NCI-H524 treated with DMSO at 0.1 percent for 48 hours (cell line): ENCODE measurements around the gene SIM1.

Experiments
- DNase-seq: peaks from one replicate; lab custom pipeline; 2025; lab: John Stamatoyannopoulos, UW

SIM1 gene

GRCh38 chr6:100353276-100354015 is 111.3 kb downstream of the SIM1 start:
- no peak for DNase-seq

DNA sequence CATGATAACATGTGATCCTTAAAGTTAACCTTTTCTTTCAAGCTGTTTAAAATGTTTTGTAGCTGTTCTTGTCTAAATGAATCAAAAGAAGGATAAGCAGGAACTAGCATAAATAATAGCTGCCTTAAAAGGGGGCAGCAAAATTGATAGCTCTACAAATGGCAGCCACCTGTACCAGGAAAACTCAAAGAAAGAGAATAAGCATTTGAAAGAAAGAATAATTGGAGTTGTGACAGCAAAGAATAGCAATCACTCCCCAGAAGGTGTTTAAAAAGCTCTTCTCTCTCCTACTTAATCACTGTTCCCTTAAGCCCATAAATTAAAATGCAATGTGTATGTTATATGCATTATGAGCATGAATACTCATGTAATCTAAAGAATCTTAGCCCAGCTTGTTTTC is 114.6 kb downstream of the SIM1 start:
- no peak for DNase-seq

DNA sequence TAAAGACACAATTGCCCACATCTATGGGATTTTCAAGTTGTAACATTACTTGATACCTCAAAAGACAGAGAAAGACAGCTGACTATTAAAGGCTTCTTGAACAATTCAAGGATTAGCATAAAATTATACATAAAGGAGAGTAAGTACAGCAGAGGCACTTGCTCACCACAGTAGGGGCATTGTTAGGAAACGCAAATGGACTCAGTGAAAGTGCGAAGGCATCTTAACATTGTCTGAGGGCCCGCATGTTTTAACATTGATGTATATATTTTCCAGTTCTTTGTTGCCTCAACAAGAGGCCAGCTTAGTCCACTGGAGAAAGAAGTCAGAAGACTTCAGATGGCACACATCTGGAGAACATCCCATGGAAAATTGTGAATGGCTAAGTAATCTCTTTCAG is 115.4 kb downstream of the SIM1 start:
- no peak for DNase-seq

DNA sequence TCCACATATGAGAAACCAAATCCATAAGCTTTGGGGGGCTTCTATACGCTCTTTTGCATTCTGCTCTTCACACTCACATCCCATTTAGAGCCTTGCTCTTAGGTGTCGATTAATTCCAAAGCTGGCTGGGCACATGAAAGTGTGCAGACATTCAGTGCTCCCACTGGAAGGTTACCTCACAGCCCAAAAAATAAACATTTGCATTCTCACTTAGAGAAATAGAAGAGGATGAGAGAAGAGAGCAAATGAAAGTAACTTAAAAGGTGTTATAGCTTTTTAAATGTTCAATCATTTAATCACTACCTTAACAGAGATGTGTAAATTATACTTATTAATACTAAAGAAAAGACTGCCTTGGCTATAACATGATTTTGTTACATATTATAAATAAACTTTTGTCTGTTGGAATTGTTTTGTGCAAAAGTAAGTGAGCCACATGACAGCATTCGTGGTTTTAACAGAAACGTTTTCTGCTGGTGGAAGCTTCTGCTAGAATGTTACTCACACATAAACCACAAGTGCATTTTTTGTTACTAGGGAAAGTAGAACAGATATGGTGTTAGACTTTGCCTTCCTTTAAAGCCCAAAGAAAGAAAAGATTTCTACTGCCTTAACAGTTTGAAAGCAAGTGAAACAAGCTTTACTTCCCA is 116.7 kb downstream of the SIM1 start:
- no peak for DNase-seq

- DNase-seq: no peak
Observed at GRCh38 chr6:100346828-100347227, 117.9 kb downstream of the SIM1 start.

DNA sequence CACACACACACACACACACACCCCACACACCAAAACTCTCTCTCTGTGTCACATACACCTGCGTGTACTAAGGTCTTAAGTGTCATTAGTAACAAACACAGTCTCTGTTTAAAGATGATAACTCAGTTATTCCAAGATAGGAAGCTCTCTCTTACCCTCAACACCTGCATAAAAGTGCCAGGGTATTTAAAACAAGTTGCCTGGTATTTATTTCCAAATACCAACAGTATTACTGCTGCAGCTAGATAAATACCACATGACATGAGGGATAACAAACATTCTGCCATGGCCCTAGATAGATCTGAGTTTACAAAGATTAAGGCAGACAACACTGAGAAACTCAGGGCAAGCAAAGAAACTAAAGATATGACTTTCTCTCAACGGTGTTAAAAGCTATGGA is 118.5 kb downstream of the SIM1 start:
- no peak for DNase-seq

DNA sequence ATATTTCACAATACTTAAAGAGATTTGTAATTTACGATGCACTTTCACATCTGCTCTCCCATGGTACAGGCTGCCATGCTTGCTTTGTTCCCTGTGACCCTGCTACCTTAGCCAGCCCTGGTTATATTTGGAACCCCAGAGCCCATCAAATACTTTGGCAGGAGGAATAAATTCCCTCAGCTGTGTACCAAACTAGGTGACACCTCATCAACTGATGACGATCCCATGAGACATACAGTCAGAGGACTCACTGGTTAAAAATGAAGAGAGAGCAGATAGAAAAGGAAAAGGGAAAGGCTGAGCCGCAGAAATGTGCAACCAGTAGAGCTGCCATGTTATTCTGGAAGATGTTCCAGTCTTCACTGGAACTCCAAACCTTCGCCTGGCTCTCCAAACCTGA is 120.0 kb downstream of the SIM1 start:
- DNase-seq: no peak

DNA sequence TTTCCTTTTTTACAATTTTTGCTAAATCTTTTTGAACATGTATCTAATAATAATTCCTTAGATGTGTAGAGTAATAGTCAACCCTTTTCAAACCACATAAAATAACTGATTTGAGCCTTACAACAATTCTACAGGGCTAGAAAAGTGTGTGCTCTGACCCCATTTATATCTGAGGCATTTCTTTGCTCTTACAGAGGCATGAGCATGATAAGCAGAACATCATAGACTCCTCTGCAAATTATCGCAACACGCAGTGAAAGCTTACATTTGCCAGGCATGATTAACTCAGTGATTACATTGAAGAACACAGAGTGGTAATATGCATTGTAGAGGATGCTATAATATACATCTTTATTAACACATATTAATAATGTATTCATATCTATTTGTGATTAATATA is 120.4 kb downstream of the SIM1 start:
- DNase-seq: no peak

- no peak for DNase-seq
Observed at GRCh38 chr6:100343316-100344077, 121.2 kb downstream of the SIM1 start.

DNA sequence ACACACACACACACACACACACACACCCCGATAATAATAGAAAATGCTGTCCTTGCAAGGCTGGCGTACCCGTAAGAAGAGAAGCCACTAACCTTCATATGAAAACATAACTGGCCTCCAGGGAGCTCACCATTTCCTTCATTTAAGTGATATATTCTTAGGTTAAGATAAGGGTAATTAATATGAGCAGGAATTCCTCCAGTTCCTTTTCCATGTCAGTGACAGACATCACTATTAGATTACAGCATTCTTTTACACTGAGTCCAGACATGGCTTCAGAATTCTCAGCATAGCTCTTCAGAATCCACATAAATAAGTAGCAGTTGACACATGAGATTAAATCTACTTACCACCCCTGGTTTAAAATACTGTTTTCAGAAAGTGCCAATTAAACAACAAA is 121.9 kb downstream of the SIM1 start:
- DNase-seq: no peak

DNA sequence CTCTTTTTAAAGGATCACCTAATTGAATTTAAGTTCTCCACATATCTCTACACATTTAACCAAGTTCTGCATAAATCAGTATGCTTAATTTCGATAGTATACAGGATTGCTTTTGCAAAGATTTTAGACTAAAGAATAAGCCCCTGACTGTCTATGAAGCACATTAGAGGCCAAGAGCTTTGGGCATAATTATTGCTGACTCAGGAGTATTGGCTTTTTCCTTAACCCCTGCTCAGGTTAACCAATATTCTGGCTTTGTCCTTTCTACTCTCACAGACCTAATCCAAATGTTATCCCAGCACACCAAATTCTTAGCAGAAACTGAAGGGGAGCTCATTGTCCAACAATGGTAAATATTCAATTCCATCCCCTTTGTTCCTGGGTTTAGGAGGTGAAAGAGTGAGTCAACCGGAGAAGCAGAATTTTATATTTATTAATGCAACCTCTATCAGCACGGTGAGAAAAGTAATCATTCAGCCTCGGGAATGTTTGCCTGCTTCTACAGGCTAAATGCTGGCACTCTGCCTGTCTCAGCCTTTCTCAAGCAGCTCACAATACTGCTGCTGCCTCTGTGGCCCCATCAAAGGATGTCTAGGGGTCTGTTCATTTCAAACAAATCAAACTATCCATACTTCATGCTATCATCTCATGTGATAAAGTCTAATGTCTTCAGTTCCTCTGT is 125.0 kb downstream of the SIM1 start:
- DNase-seq: no peak

DNA sequence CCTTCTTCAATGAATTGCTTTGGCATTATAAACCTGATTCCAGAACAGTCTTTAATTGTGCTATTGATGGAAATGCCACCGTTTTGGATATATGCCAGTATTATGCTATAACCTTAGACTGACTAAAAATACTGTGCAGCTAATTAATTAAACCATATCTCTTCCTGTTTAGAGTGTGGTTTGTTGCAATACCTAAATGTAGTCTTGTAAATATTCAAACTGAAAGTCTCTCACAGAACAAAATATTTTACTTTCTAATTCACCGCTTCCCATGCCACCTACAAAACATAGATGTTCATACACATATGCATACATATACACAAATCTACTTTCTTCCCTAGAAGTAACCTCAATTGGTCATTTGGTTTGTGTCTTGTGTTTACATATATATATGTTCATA is 126.6 kb downstream of the SIM1 start:
- DNase-seq: no peak

GRCh38 chr6:100336876-100337275 is 127.8 kb downstream of the SIM1 start:
- DNase-seq: no peak

DNA sequence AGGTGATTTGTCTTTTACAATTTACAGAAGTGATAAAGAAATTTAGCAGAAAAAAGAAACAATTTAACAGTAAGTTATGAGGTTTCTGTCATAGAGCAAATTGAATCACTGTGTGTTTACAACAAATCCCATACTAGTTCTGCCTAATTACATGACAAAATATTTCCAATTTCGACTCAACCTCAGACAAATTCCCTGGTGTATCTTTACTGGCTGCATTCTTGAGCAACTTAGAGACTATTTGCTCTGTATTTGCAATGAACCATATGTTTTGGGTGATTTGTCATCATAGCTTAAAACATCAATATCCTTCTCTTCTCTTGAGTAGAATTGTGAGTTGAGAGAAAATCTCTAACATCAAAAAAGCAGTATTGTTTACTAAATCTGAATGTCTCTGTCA is 128.7 kb downstream of the SIM1 start:
- no peak for DNase-seq
